Stimulated activated CD4-positive, alpha-beta T cell treated with anti-CD3 and anti-CD28 coated beads, Interleukin-12 subunit alpha, Interleukin-12 subunit beta, amount 100 ng/mL, for 48 hours (primary cell): ENCODE measurements around the gene FN3KRP.

Experiments used
- DNase-seq, 3 donors: peaks; one replicate each; pipeline ENCODE4 v3.0.0-alpha.2; 2020; ENCODE audit warnings: low read depth in 2 of 3, low spot score in 1 of 3

Gene FN3KRP

GRCh38 chr17:82687375-82687861 is 29.1 kb upstream of the FN3KRP start:
- DNase-seq: no peak

- no peak for DNase-seq
Measured at GRCh38 chr17:82687871-82688270, 28.6 kb upstream of the FN3KRP start.

- no peak for DNase-seq
Measured at GRCh38 chr17:82689077-82689476, 27.4 kb upstream of the FN3KRP start.

DNA sequence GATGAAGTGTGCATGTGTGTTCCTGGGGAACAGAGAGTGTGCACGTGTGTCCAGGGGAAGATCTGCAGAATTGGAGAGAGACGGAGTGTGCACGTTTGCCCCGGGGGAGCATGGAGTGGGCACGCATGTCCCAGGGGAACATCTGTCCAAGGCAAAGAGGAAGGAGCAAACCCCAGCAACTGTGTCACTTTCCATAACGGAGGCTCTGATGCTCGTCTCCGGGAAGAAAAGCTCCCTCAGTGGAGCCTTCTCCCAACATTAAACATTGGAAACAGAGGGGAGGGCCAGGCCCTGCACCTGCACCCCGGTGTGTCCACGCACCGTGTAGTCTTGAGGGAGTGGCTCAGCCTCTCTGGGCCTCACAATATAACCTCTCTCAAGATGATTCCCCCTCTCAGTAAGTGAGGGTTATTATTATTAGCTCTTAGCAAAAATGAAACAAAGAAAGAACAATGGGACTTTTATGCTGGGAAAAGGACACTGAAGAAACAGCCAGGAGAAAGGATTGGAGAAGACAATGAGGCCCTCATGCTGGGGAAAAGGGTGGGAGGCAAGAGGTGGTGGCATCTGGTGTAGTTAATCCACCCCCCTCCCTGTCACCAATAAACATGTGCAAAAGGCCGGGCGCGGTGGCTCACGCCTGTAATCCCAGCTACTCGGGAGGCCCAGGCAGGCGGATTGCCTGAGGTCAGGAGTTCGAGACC is 25.6 kb upstream of the FN3KRP start:
- no peak for DNase-seq

DNA sequence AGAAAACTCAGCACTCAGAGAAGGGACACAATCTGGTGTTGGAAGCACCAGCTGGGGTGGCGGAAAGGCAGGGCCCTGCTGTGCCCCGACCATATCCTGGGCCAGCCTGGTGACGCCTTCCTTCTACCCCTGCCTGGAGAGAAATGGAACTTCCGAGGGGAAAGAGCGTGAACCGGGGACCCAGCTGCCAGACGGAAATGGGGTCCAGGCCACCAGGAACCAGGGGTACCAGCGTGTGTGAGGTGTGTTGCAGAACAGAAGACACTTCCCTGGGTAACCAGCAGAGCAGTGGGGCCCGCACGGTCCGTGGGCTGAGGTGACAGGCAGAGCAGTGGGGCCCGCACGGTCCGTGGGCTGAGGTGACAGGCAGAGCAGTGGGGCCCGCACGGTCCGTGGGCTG is 24.8 kb upstream of the FN3KRP start:
- DNase-seq: no peak

- DNase-seq: no peak
Measured at GRCh38 chr17:82692268-82692667, 24.2 kb upstream of the FN3KRP start.

DNA sequence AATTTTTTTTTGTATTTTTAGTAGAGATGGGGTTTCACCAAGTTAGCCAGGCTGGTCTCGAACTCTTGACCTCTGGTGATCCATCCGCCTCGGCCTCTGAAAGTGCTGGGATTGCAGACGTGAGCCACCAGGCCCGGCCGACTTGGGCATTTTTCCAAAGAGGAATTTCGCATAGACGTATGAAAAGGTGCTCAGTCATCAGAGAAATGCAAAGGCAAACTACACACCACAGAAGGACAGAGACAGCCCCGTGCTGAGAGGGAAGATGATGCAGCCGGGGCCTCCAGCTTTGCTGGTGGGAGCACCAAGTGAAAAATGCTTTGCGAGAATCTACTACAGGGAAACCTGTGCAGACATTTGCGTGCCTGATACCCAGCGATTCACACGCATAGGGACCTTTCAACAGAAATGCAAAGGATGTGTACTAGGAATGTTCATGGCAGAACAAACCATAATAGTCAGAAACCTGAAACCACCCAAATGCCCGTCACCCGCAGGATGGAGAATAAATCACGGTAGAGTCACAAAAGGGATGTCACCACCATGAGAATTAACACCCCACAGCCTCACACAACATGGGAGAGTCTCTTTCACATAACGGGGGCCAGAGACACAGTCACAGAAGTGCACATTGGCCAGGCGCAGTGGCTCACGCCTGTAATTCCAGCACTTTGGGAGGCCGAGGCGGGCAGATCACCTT is 23.2 kb upstream of the FN3KRP start:
- DNase-seq: no peak

- no peak for DNase-seq
Measured at GRCh38 chr17:82694647-82695046, 21.9 kb upstream of the FN3KRP start.

GRCh38 chr17:82696259-82696658 is 20.2 kb upstream of the FN3KRP start:
- DNase-seq: no peak

GRCh38 chr17:82696916-82697807 is 19.3 kb upstream of the FN3KRP start:
- no peak for DNase-seq

- DNase-seq: no peak
Measured at GRCh38 chr17:82697808-82698064, 18.8 kb upstream of the FN3KRP start.

GRCh38 chr17:82698065-82698973 is 18.2 kb upstream of the FN3KRP start, which contains the start of gene RAB40B:
Gene RAB40B (minus strand): TSS chr17:82698698. CDS start chr17:82698596, 102 bp downstream.
- peak; percentile 96 to 97 (median 97) for DNase-seq

DNA sequence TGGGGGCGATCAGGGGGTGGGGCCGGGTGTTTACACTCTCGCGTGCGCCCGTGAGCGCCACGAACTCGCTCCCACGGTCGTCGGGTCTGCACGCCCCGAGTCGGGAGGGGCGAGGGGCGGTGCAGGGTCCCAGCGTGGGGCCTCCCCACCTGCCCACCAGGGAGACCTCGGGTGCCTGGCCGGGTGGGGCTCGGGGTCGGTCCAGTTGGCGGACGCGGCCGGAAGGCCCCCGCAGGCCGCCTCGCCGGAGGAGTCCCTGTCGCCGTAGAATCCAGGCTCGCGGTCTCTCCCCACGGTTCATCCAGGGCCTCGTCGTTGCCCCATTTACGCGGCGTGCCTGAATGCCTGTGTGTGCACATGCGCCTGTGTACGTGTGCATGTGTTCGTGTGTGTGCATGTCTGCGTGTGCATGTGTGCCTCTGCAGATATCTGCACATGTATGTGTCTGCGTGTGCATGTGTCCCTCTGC is 17.5 kb upstream of the FN3KRP start:
- no peak for DNase-seq

DNA sequence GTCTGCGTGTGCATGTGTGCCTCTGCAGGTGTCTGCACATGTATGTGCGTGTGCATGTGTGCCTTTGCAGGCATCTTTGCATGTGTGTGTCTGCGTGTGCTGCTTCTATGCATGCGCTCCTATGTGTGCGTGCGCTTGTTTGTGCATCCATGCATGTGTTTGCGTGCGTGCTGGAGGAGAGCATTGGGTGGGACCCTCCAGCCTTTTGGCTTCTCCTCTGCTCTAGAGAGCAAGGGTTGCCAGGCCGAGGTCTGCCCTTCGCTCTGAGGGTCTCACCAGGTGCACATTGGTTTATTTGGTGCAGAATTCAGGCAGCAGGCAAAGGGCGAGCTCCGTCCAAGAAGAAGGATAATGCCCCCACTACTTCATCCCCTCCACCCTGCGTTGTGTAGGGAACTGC is 17.0 kb upstream of the FN3KRP start:
- no peak for DNase-seq

- DNase-seq: no peak
Measured at GRCh38 chr17:82702231-82702927, 14.1 kb upstream of the FN3KRP start.

DNA sequence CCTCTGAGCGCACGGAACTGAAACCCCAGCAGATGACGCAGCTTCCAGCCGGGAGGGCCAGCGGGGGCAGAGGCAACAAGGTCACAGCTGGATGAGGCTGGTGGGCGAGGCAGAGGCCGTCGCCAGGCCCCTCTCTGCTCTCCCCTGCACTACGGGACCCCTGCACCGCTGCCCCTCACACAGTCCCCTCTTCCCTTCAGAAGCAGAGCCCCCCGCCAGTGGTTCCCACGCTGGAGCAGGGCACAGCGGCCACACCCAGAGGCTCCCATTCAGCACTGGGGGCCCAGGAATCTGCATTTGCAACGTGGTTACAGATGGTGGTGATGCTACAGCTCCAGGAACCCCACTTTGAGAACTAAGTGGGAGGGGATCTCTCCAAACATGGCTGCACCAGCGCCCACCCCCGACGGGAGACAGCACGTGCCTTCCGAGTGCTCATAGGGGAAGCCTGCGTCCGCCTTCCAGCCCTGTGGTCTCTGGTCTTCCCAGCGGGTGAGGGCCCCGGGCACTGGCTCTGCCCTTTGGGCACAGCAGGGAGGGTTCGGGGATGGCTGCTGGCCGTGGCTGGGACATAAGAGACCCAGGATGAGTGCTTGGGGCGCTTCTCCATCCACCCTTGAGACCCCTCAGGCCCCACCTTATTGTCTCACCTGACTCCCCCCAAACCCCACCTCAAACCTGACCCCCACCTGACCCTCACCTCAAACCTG is 13.3 kb upstream of the FN3KRP start:
- no peak for DNase-seq

DNA sequence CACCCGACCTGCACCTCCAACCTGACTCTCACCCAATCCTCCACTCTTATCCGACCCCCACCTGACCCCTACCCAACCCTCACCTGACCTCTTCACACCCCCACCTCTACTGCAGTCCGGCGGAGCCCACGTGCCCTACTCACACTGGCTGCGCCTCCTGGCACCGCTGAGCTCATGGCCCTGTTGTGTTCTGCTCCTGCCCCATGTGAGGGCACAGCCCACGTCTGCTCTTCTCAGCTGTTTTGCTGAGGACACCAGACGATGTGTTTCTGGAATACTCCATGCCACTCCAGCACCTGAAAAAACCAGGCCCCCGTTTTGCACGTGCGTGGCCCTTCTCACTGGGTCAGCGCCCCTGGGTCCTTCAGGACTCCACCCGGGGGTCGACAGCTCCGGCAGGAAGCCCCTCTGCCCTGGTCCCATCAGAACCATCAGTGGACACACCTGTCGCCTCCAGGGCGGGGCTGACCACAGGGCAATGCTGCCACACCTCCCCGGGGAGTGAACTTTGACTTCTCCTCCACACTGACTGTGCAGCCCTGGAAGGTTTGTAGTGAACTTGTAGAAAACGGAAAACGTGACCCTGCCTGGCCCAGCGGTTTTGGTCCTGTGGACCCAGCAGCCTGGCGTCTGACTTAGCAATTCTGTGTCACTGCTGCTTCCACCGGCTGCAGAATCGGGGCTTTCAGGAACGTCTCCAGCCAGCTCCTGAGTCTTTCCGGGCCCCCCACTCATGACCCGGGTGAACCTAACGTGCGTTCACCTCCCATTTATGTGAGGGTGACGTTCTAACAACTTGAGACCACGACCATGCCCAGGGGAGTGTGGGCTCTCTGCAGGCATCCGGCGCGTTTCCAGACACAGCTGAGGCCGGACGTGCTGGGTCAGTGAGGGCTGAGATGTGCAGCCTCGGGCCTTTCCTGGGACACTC is 12.3 kb upstream of the FN3KRP start:
- no peak for DNase-seq

DNA sequence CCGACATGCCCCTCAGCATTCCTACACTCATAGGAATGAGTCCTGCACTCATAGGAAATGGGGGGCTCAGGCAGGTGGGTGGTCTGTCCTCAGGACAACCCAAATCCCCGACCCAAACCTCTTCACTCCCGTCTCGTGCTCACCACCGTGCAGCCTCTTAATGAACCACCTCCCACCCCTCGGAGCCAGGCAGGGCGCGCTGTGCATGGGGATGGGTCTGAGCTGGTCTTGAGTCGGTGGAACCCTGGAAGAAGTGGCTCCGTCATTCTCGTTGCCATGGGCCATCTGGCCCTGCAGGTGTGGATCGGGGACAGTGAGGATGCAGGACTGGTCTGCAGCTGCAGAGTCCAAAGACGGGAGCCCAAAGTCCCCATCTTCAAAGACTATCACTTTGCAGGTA is 11.6 kb upstream of the FN3KRP start:
- DNase-seq: no peak
